Left renal pelvis (tissue), 4 donors: ENCODE results near the gene CRX. TPM values are rescaled to one million over a fixed set of nuclear protein-coding genes. Genes with fewer than 3 reads are reported as not detected.
A peak's percentile ranks its signal among the peaks of the same experiment; 100 is the strongest.
"Not testable (repeated sequence)": the region's sequence is repeated elsewhere in the genome, so short reads cannot be mapped to it uniquely, and the experiment has no call there.

Experiments
- DNase-seq, 4 donors: peaks; one replicate each; pipeline ENCODE4 v3.0.0-alpha.2; 2013; ENCODE audit warnings: low read depth in 4 of 4, low spot score in 3 of 4
- polyA plus RNA-seq, 4 donors: library from polyadenylated mRNA; unstranded; fragments of 120-200 nt; gene quantifications; one replicate each; pipeline ENCODE4 v1.2.1, GENCODE V29; 2013; ENCODE audit not compliant: insufficient read length in 4 of 4

CRX gene
- polyA plus RNA-seq, 4 donors, result 0.11 TPM; not detected in 3

DNA sequence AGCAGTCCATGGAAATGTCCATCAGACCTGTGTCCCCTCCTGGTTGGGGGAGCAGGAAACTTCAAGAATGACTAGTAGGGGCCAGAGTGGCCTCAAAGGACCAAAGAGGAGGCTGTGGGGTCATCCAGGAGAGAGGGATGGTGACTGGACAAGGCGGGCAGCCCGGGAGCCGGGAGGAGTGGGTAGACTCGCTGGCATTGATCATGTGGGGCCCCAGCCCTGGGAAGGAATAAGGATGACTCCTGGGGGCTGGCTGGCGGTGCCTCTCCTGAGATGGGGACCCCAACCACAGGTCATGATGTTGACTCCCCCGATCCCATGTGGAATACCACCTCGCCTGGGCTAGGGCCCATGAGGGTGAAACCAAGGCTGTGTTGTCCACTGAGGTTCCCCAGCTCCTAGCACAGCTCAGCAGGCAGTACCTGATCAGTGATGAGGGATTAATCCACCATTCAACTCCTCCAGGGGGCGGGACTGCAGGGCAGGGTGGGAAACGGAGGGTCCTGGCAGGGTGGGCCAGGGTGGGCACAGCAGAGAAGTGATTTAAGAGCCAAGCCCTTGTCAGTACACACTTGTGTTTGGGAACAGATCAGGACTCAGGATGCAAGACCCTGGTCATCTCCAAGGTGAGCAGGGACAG, 37.0 kb downstream of the CRX start, which contains the start of gene TPRX2:
TSS of gene TPRX2 (plus strand) at position 590 of the 640 bp plus-strand sequence. CDS start at position 602, 12 bp downstream.
- not testable (repeated sequence) for DNase-seq

- DNase-seq, result not testable (repeated sequence)
Measured at GRCh38 chr19:47859838-47860237, 38.1 kb downstream of the CRX start.

GRCh38 chr19:47860602-47861297, 39.0 kb downstream of the CRX start:
- no peak for DNase-seq

DNA sequence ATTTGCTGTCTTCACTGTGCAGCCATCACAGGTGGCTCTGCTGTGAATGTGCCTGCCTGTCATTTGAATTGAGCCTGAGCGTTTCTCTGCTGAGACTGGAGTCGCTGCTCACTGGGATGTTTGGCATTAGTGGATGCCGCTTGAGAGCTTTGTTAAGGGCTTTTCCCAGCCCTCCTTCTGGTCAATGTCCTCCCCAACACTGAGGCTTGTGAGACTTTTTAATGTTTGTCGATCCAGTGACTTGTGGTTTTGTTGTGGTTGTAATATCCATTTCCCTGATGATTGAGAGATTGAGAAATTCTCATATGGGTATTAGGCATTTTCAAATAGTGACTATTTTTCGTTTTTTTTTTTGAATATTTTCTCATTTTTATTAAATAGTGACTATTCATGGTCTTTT, 39.9 kb downstream of the CRX start:
- no peak for DNase-seq

DNA sequence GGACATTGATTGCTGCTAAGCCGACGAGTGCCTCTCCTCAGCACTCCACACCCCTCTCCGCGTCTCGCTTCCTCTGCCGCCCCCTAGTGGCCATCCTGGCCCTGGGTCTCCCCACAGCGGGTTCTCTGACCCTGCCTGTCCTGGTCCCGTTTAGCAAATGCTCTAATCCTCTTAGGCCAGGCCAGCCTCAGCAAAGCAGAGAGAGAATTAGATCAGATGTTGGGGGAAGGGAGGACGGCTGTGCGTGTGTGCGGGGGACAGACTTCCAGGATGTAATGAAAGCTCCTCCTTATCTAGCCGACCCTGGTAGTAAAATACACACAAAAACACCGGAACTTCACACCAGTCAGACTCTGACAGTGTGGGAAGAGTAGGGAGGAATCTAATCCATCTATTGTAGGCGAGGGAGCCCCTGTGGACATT, 41.8 kb downstream of the CRX start:
- DNase-seq, result peak; percentile 38 to 63 (median 47)

- DNase-seq, result no peak
Measured at GRCh38 chr19:47865166-47865565, 43.4 kb downstream of the CRX start.

- no peak for DNase-seq
Measured at GRCh38 chr19:47878906-47879305, 57.2 kb downstream of the CRX start.

DNA sequence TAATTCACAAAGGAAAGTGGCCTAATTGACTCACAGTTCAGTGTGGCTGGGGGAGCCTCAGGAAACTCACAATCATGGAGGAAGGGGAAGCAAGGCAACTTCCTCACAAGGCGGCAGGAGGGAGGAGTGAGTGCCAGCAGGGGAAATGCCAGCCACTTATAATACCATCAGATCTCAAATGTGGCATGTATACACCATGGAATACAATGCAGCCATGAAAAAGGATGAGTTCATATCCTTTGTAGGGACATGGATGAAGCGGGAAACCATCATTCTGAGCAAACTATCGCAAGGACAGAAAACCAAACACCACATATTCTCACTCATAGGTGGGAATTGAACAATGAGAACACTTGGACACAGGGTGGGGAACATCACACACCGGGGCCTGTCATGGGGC, 57.6 kb downstream of the CRX start:
- DNase-seq, result not testable (repeated sequence)

DNA sequence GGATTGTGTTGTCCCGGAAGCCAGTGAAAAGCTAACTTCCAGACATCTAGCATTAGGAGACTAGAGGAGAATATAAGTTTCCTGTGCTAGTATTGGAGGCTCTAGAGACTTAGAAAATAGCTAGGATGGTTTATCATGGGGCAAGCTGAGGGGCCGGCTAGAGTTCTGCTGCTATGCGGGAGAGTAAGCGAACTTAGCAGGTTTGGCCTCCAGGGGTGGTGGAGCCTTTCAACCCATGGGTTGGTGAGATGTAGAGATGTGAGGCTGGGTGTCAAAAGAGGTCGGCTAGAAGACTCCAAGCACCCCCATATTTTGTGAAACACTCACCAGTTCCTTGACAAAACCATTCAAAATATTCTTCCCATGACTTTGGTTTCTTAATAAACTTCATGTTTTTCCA, 60.0 kb downstream of the CRX start:
- DNase-seq, result no peak

DNA sequence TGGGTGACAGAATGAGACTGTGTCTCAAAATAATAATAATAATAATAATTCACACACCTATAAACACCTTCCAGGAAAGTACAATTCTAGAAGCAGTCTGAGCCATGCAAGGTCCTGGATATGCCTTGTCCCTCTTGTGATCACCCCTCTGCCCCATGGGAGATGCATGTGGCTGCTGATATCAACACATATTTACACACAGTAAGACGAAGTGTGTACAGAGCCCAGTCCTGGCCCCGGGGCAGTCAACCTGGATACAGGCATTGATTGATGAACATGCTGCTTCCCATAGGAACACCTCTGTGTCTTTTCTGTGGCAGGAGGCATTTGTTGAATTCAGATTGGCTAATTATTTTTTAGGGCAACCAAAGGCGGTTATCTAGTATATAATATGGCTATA, 61.2 kb downstream of the CRX start:
- no peak for DNase-seq

DNA sequence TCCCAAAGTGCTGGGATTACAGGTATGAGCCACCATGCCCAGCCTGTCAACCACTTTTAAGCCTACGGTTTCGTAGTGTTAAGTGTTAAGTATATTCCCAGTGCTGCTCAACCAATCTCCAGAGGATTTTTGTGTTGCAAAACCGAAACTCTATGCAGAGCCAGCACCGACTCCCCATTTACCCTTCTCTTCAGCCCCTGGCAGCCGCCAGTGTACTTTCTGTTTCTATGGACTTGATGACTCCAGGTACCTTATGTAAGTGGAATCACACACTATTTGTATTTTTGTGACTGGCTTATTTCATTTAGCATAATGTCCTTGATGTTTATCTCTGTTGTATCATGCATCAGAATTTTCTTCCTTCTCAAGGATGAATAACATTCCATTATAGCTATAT, 63.3 kb downstream of the CRX start:
- DNase-seq, result no peak

GRCh38 chr19:47886010-47886559, 64.3 kb downstream of the CRX start, which contains the start of gene SULT2A1:
TSS of gene SULT2A1 (minus strand) at chr19:47886315. CDS start at chr19:47886257, 58 bp downstream.
- no peak for DNase-seq

DNA sequence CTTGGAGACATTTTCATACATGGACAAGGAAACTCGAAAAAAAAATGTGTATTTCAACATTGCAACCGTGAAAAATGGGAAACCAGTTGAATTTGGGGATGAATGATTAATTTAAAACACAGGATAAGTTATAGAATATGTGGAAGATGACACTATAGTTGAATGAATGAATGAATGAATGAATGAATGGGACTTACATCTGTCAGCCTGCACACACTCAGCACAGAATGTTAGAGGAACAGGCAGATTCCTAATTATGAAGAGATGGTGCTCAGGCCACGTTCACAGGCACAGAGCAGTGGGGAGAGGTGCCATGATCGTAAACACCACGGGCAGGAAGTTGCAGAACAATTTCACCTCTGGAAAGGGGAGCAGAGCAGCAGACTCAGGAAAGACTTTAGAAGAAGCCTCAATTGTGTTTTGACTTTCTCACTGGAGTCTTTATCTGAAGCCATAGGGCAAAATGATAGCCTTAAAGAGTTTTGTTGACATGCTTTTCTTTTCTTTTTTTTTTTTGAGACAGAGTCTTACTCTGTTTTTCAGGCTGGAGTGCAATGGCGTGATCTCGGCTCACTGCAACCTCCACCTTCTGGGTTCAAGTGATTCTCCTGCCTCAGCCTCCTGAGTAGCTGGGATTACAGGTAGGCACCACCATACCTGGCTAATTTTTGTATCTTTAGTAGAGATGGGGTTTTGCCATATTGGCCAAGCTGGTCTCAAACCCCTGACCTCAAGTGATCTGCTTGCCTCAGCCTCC, 69.3 kb downstream of the CRX start:
- DNase-seq, result no peak

GRCh38 chr19:47891622-47891922, 69.8 kb downstream of the CRX start:
- DNase-seq, result no peak

- DNase-seq, result peak in 2 of 4 donors; percentile 1 to 10
Measured at GRCh38 chr19:47891923-47892666, 70.4 kb downstream of the CRX start.

Other genes with a start within 250 kb of the CRX start
- under 1 TPM; 0.19 to 0.50 (median 0.29) TPM for gene ZNF541, start 248.8 kb upstream of the CRX start, polyA plus RNA-seq
- gene BICRA, start 212.8 kb upstream of the CRX start, polyA plus RNA-seq, result 10 to 100 TPM; 11.0 to 18.0 (median 13.2) TPM
- gene EHD2, start 108.5 kb upstream of the CRX start, polyA plus RNA-seq, result 100 to 1,000 TPM in 1 of 4 donors, 10 to 100 TPM in 3; 32.1 to 106 (median 35.1) TPM
- 100 to 1,000 TPM; 363 to 439 (median 379) TPM for gene NOP53, start 76.4 kb upstream of the CRX start, polyA plus RNA-seq
- 100 to 1,000 TPM; 120 to 247 (median 153) TPM for gene SELENOW, start 43.2 kb upstream of the CRX start, polyA plus RNA-seq
- not detected for gene TPRX1, start 17.4 kb upstream of the CRX start, polyA plus RNA-seq
- gene TPRX2, start 37.3 kb downstream of the CRX start, polyA plus RNA-seq, result not detected
- under 1 TPM in 2 of 4 donors, not detected in 2; 0.33 to 0.40 TPM for gene SULT2A1, start 64.4 kb downstream of the CRX start, polyA plus RNA-seq
- not detected for gene BSPH1, start 170.2 kb downstream of the CRX start, polyA plus RNA-seq
- under 1 TPM in 1 of 4 donors, not detected in 3; 0.46 TPM for gene ELSPBP1, start 172.7 kb downstream of the CRX start, polyA plus RNA-seq
- not detected for gene CABP5, start 222.1 kb downstream of the CRX start, polyA plus RNA-seq